GM12878 (cell line): ENCODE results near the gene PLCD1. TPM values are rescaled to one million over a fixed set of nuclear protein-coding genes. Genes with fewer than 3 reads are reported as not detected.

Experiments
- ATAC-seq: fragments of 200-7000 bp; cut with Tn5 transposase; 3 replicates; pipeline ENCODE4 v1.9.1; 2020; ENCODE audit warnings: mild to moderate bottlenecking, moderate library complexity
- BruUV-seq: library from RNA; stranded (reverse); fragments of 400-500 nt; replicated peaks from 2 replicates; lab custom pipeline; 2021; lab: Mats Ljungman, UMichigan
- CTCF ChIA-PET: fragments of 300-600 bp; sonication (Branson Sonifier 250); formaldehyde crosslinking; extraction: SDS; loops from one replicate; lab custom pipeline; 2021; ENCODE audit warnings: inconsistent platforms; lab: Yijun Ruan, JAX
- POLR2A ChIA-PET: fragments of 350-600 bp; formaldehyde crosslinking; extraction: SDS; loops from one replicate; lab custom pipeline; 2021; ENCODE audit warnings: inconsistent platforms; lab: Charles Lee
- RAD21 ChIA-PET: fragments of 300-600 bp; sonication (Branson Sonifier 250); formaldehyde crosslinking; loops from one replicate; lab custom pipeline; 2023; ENCODE audit warnings: antibody characterized with exemption; ENCODE audit not compliant: unreplicated experiment; lab: Charles Lee
- SMC1A ChIA-PET: fragments of 300-600 bp; sonication (Branson Sonifier 250); formaldehyde crosslinking; loops from one replicate; lab custom pipeline; 2023; ENCODE audit not compliant: unreplicated experiment, uncharacterized antibody; lab: Charles Lee
- DNase-seq: peaks from one replicate; pipeline ENCODE4 v3.0.0-alpha.2; 2011; ENCODE audit warnings: low read depth, low spot score
- FAIRE-seq: peaks from 3 replicates; lab custom pipeline; 2011; peaks lifted over from hg19 to GRCh38; lab: Jason Lieb, UNC
- H2AFZ ChIP-seq: 2 replicates; pipeline ENCODE4 v1.6.0; 2011; ENCODE audit warnings: low read depth, low read length, control low read depth; ENCODE audit not compliant: control insufficient read depth
- H3K27ac ChIP-seq: 2 replicates; pipeline ENCODE4 v1.5.1; 2011; ENCODE audit warnings: control low read depth; ENCODE audit not compliant: control insufficient read depth, insufficient read depth
- H3K27me3 ChIP-seq, 2 experiments: replicated peaks in 1 of 2; 2 replicates each; pipeline versions ENCODE4 v1.6.0 to v1.6.1; 2011; ENCODE audit warnings: low read length in 1 of 2; ENCODE audit not compliant: control insufficient read depth in 2 of 2, insufficient read depth in 2 of 2
- H3K36me3 ChIP-seq, 2 experiments: 2 replicates each; pipeline ENCODE4 v1.5.1; 2011; ENCODE audit warnings: low read length in 1 of 2; ENCODE audit not compliant: control insufficient read depth in 2 of 2, insufficient read depth in 2 of 2
- H3K4me1 ChIP-seq: 2 replicates; pipeline ENCODE4 v1.6.1; 2011; ENCODE audit warnings: mild to moderate bottlenecking, low read length, moderate library complexity, mixed read lengths; ENCODE audit not compliant: control insufficient read depth, insufficient read depth
- H3K4me2 ChIP-seq: 2 replicates; pipeline ENCODE4 v1.6.0; 2011; ENCODE audit warnings: control low read depth; ENCODE audit not compliant: control insufficient read depth, insufficient read depth
- H3K4me3 ChIP-seq: fragments of 200-600 bp; sonication (generic); 2 replicates; pipeline ENCODE4 v1.5.1; 2016
- H3K79me2 ChIP-seq: 2 replicates; pipeline ENCODE4 v1.6.0; 2011; ENCODE audit warnings: low read length; ENCODE audit not compliant: control insufficient read depth, insufficient read depth
- H3K9ac ChIP-seq: 2 replicates; pipeline ENCODE4 v1.8.0; 2011; ENCODE audit warnings: low read length, control low read depth, mixed read lengths; ENCODE audit not compliant: control insufficient read depth, insufficient read depth
- H3K9me3 ChIP-seq: replicated peaks from 3 replicates; pipeline ENCODE4 v1.5.1; 2011; ENCODE audit warnings: mild to moderate bottlenecking, low read length; ENCODE audit not compliant: control insufficient read depth, insufficient read depth
- H4K20me1 ChIP-seq: 2 replicates; pipeline ENCODE4 v1.6.0; 2011; ENCODE audit not compliant: control insufficient read depth, insufficient read depth
- FOS ChIP-seq: IDR thresholded peaks from 3 replicates; pipeline ENCODE4 v1.6.1; 2011; ENCODE audit warnings: borderline replicate concordance; ENCODE audit not compliant: insufficient read length; ENCODE audit errors: extremely low read depth
- PAX5 ChIP-seq: IDR thresholded peaks from 2 replicates; pipeline ENCODE4 v1.6.1; 2011; ENCODE audit warnings: low read depth, low read length, borderline replicate concordance
- SIN3A ChIP-seq: IDR thresholded peaks from 2 replicates; pipeline ENCODE4 v1.6.1; 2012; ENCODE audit warnings: low read depth, low read length, improper control_type of control experiment
- TBL1XR1 ChIP-seq: IDR thresholded peaks from 2 replicates; pipeline ENCODE4 v1.6.1; 2012; ENCODE audit warnings: low read depth, low read length, improper control_type of control experiment
- ZNF24 ChIP-seq: fragments of 450-650 bp; IDR thresholded peaks from 2 replicates; pipeline ENCODE4 v1.6.1; 2017; ENCODE audit warnings: antibody characterized with exemption, mild to moderate bottlenecking
- WGBS: methylation state at CpG from one replicate; pipeline ENCODE4 v1.1.6; 2016; ENCODE audit warnings: low lambda C conversion rate; ENCODE audit not compliant: insufficient replicate concordance, insufficient coverage; ENCODE audit errors: missing lambda C conversion rate; 5-methylcytosine and 5-hydroxymethylcytosine counted together
- in situ Hi-C: fragments of 300-500 bp; cut with MboI; formaldehyde crosslinking; loops from 9 replicates; pipeline ENCODE4 v1.14.3; 2018; ENCODE audit warnings: mixed read lengths
- intact Hi-C: fragments of 100-400 bp; cut with micrococcal nuclease; formaldehyde crosslinking; loops from one replicate; pipeline ENCODE4 v1.14.2; 2022; ENCODE audit not compliant: unreplicated experiment
- polyA plus RNA-seq, 11 experiments: library from polyadenylated mRNA; depleted of rRNA in 4 of 11; unstranded in 6 of 11; stranded (reverse) in 5 of 11; fragments of >200 nt; fragmentation: Nextera tagmentation in 4 of 11; fragmentation: Illumina TruSeq in 1 of 11; extraction: Ambion mirVana in 4 of 11; extraction: Trizol in 1 of 11; gene quantifications; 1 replicate in 1 of 11; 2 replicates in 10 of 11; pipeline versions ENCODE4 v1.2.1 to v1.2.3, GENCODE V29; 2011 to 2016; ENCODE audit warnings: inconsistent platforms in 2 of 11, missing spikeins in 2 of 11, low read depth in 1 of 11
- total RNA-seq, 4 experiments: library from RNA; depleted of rRNA in 3 of 4; stranded (reverse); fragments of >200 nt in 3 of 4; fragmentation: Illumina TruSeq in 1 of 4; extraction: Trizol in 1 of 4; gene quantifications; 2 replicates each; pipeline versions ENCODE4 v1.2.1 to v1.2.3, GENCODE V29; 2013 to 2021

The PLCD1 gene
- total and polyA plus RNA-seq, 10 of the 15 experiments (the other 5 are each of a cell fraction or from before 2014, with no cell fraction given): 0.20 to 3.9 (median 1.2) TPM; not detected in 1

DNA sequence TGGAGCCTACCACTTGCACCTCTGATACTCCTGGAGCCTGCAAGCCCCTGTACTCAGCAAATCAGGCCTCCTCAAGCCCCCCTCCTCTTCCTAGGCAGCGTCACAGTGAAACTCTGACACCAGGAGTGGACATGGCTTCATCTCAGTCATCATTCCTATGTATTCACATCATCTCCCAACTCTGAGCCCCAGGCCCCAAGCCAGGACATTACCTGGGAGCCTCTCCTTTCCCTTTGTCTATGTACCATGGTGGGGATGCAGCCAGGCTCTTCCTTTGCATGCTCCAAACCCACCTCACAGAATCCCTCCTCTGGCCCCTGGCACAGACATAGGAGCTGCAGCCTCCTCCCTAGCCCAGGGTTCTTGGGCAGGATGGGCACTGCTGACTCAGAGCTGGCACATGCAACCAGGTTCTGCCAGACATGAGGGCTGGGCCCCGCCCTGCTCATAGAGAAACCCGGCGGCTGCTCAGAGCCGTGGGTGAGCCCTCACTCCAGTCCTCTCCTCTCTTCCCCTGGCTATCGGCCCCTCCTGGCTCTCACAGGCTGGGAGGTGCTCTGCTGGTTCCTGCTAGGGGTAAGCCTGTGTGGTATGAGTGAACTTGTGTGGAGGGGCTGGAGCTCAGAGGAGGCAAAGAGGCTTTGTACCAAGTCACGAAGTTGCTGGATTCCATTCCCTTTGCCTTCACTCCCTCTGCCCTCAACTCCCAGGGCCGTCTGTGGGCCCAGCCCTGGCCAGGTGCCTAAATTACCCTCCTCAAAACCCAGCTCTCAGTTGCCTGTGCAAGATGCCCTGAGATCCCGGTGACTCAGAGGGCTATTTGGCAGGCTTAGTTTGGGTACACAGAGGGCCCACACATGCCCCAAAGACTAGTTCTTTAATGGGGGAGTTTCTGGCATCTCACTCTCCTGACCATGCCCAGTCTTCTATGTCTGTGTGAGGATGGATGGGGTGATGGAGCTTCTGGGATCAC lies 1.9 kb upstream of the PLCD1 start (continued):
- TF ChIP-seq ZNF24: no peak
- TF ChIP-seq PAX5: no peak

DNA sequence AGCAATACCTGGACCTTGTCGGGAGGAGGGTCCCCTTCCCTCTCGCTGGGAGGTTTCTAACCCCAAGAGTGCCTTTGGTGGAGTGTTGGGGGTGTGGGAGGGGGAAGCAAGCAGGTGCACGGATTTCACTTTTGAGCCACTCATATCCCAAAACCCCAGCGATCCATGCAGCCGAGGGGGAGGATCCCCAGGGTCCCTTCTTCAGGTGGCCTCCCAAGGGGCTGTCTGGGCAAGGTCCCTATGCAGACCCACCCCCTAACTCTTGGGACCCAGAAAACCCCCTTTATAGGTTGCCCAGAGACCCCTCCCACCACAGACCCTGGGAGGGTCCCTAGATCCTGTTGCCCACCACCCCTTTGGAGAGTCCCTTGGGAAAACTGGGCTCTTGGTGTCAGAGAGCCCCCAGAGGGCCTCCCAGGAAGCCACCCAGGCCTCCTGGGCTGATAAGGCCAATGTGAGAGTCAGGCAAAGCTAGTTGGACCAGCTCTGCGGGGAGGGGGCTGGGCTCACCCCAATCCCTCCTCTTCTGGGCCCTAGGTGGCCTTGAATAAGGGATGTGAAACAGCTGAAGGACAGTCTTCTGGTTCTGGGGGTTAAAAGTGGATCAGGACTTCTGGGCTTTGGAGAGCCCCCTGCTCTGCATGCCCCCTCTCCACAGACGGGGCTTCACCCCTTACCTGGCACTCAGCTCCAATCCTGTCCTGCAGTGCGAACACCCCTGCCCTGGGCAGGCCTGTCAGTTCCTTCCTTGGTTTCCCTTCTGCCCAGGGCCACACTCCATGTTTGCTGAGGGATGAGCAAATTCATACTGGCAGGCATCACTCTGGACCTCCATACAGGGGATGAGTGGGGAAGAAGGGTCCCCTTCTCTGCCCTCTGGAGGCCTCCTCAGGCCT lies 932 bp upstream of the PLCD1 start:
- no peak for TF ChIP-seq FOS
- no peak for TF ChIP-seq SIN3A
- no peak for TF ChIP-seq TBL1XR1
- H3K4me3 ChIP-seq: no peak overlapping the region
- no peaks in the 10 kb centered on the region for H3K4me1 ChIP-seq
- H3K4me2 ChIP-seq: no peak overlapping the region
- H2AFZ ChIP-seq: no peak overlapping the region
- no peak overlapping the region for H3K9ac ChIP-seq
- no peaks in the 10 kb centered on the region for H4K20me1 ChIP-seq
- BruUV-seq: no TSS peak
- WGBS: 13% methylated on average over 8 of the region's 8 CpGs
- ChIA-PET CTCF (no interaction called here), SMC1A (no interaction called here), RAD21 (no interaction called here), POLR2A (no interaction called here)
- H3K79me2 ChIP-seq: no peaks in the 10 kb centered on the region
- in situ Hi-C loops: no loop called here
- no peaks in the 10 kb centered on the region for H3K9me3 ChIP-seq
- ATAC-seq (no peak; the same call in 2 of the 3 replicates), FAIRE-seq (no peak), DNase-seq (no peak)
- intact Hi-C loops: no loop called here
- no peaks in the 10 kb centered on the region for H3K36me3 ChIP-seq
- peaks cover 8 to 17% of the 10 kb centered on the region in 2 experiments for H3K27me3 ChIP-seq
- no peak overlapping the region for H3K27ac ChIP-seq
